WTC11 (cell line): ENCODE data around the gene ESCO1. TPM values are rescaled to one million over a fixed set of nuclear protein-coding genes. Genes with fewer than 3 reads are reported as not detected.

ENCODE experiments used
- ATAC-seq: fragments of 200-7000 bp; cut with Tn5 transposase; 2 replicates; pipeline ENCODE4 v1.10.0; 2021; ENCODE audit warnings: mild to moderate bottlenecking, moderate library complexity
- CTCF ChIA-PET: fragments of 300-600 bp; sonication (Branson Sonifier 250); formaldehyde crosslinking; loops from one replicate; lab custom pipeline; 2021; ENCODE audit warnings: antibody characterized with exemption; lab: Charles Lee
- POLR2A ChIA-PET: fragments of 350-600 bp; sonication (Branson Sonifier 250); formaldehyde crosslinking; loops from one replicate; lab custom pipeline; 2021; ENCODE audit warnings: antibody characterized with exemption; lab: Charles Lee
- DNase-seq: peaks from one replicate; pipeline ENCODE4 v3.0.0; 2021; ENCODE audit warnings: low spot score
- H3K27ac Mint-ChIP-seq: 2 replicates; pipeline ENCODE4 v1.8.0; 2021; ENCODE audit warnings: mixed read lengths
- H3K27me3 Mint-ChIP-seq: 2 replicates; pipeline ENCODE4 v1.8.0; 2021; ENCODE audit warnings: low read depth, mild to moderate bottlenecking, moderate library complexity, mixed read lengths
- H3K36me3 Mint-ChIP-seq: 2 replicates; pipeline ENCODE4 v1.8.0; 2021; ENCODE audit warnings: mixed read lengths
- H3K4me1 Mint-ChIP-seq: 2 replicates; pipeline ENCODE4 v1.8.0; 2022; ENCODE audit warnings: mixed read lengths
- H3K4me3 Mint-ChIP-seq: 2 replicates; pipeline ENCODE4 v1.8.0; 2021; ENCODE audit warnings: mild to moderate bottlenecking, moderate library complexity, mixed read lengths
- H3K9me3 Mint-ChIP-seq: 2 replicates; pipeline ENCODE4 v1.8.0; 2021; ENCODE audit warnings: mixed read lengths
- CBFB ChIP-seq: sonication (generic); formaldehyde crosslinking; IDR thresholded peaks from 2 replicates; pipeline ENCODE4 v1.8.1; 2022; ENCODE audit warnings: mild to moderate bottlenecking, low read depth, missing genetic modification reagents
- EMX1 ChIP-seq: fragments of 250-450 bp; sonication (Bioruptor Pico); IDR thresholded peaks from 2 replicates; pipeline ENCODE4 v1.8.0; 2021; ENCODE audit warnings: mild to moderate bottlenecking
- FOXJ3 ChIP-seq: sonication (generic); formaldehyde crosslinking; IDR thresholded peaks from 2 replicates; pipeline ENCODE4 v1.9.0; 2021; ENCODE audit warnings: missing genetic modification reagents, mild to moderate bottlenecking, borderline replicate concordance
- FOXK1 ChIP-seq: sonication (generic); formaldehyde crosslinking; IDR thresholded peaks from 2 replicates; pipeline ENCODE4 v1.8.0; 2022; ENCODE audit warnings: mild to moderate bottlenecking, moderate library complexity, missing genetic modification reagents
- GRHL2 ChIP-seq: fragments of 250-450 bp; sonication (Bioruptor Pico); IDR thresholded peaks from 2 replicates; pipeline ENCODE4 v1.8.0; 2022; ENCODE audit warnings: mild to moderate bottlenecking, moderate library complexity; ENCODE audit not compliant: insufficient replicate concordance, severe bottlenecking
- KAT7 ChIP-seq: sonication (generic); formaldehyde crosslinking; IDR thresholded peaks from 2 replicates; pipeline ENCODE4 v1.8.1; 2023; ENCODE audit warnings: missing genetic modification reagents, mild to moderate bottlenecking, borderline replicate concordance
- MXD4 ChIP-seq: fragments of 250-450 bp; sonication (Bioruptor Pico); IDR thresholded peaks from 2 replicates; pipeline ENCODE4 v1.8.0; 2021; ENCODE audit warnings: mild to moderate bottlenecking, moderate library complexity, borderline replicate concordance
- NR2C2 ChIP-seq: sonication (generic); formaldehyde crosslinking; IDR thresholded peaks from 2 replicates; pipeline ENCODE4 v1.8.0; 2022; ENCODE audit warnings: mild to moderate bottlenecking, missing genetic modification reagents
- SMAD3 ChIP-seq: sonication (generic); formaldehyde crosslinking; IDR thresholded peaks from 2 replicates; pipeline ENCODE4 v1.8.0; 2022; ENCODE audit warnings: missing genetic modification reagents, mild to moderate bottlenecking, borderline replicate concordance
- SP1 ChIP-seq: sonication (generic); formaldehyde crosslinking; conservative IDR thresholded peaks from 2 replicates; pipeline ENCODE4 v1.8.1; 2022; ENCODE audit warnings: missing genetic modification reagents
- ZNF232 ChIP-seq: sonication (generic); formaldehyde crosslinking; IDR thresholded peaks from 2 replicates; pipeline ENCODE4 v1.8.0; 2022; ENCODE audit warnings: mild to moderate bottlenecking, missing genetic modification reagents
- ZNF281 ChIP-seq: sonication (generic); formaldehyde crosslinking; IDR thresholded peaks from 2 replicates; pipeline ENCODE4 v1.8.0; 2023; ENCODE audit warnings: mild to moderate bottlenecking, missing genetic modification reagents
- ZNF317 ChIP-seq: sonication (generic); formaldehyde crosslinking; IDR thresholded peaks from 2 replicates; pipeline ENCODE4 v1.8.1; 2023; ENCODE audit warnings: low read depth, mild to moderate bottlenecking, moderate library complexity, missing genetic modification reagents, borderline replicate concordance
- ZNF425 ChIP-seq: fragments of 250-450 bp; sonication (Bioruptor Pico); conservative IDR thresholded peaks from 2 replicates; pipeline ENCODE4 v1.9.0; 2021; ENCODE audit warnings: mild to moderate bottlenecking
- ZNF671 ChIP-seq: fragments of 250-450 bp; sonication (Bioruptor Pico); IDR thresholded peaks from 2 replicates; pipeline ENCODE4 v1.8.0; 2021; ENCODE audit warnings: mild to moderate bottlenecking
- total RNA-seq: library from RNA; stranded (reverse); gene quantifications from 3 replicates; pipeline ENCODE4 v1.2.3, GENCODE V29; 2021
- TF ChIP-seq, protein P1 (sequence below): fragments of 250-450 bp; sonication (Bioruptor Pico); IDR thresholded peaks from 2 replicates; pipeline ENCODE4 v1.9.0; 2021; ENCODE audit warnings: moderate library complexity, mild to moderate bottlenecking, inconsistent platforms, borderline replicate concordance
- TF ChIP-seq, protein P2 (sequence below): fragments of 250-450 bp; sonication (Bioruptor Pico); IDR thresholded peaks from 2 replicates; pipeline ENCODE4 v1.9.0; 2021; ENCODE audit warnings: mild to moderate bottlenecking, borderline replicate concordance
- TF ChIP-seq, protein P3 (sequence below): sonication (generic); formaldehyde crosslinking; conservative IDR thresholded peaks from 2 replicates; pipeline ENCODE4 v1.8.1; 2023; ENCODE audit warnings: mild to moderate bottlenecking, low read depth, missing genetic modification reagents, moderate library complexity
- TF ChIP-seq, protein P4 (sequence below): sonication (generic); formaldehyde crosslinking; IDR thresholded peaks from 2 replicates; pipeline ENCODE4 v1.8.0; 2022; ENCODE audit warnings: mild to moderate bottlenecking, missing genetic modification reagents

ESCO1 gene
- total RNA-seq, 1 experiment from 2014 or later = 46.5 TPM

DNA sequence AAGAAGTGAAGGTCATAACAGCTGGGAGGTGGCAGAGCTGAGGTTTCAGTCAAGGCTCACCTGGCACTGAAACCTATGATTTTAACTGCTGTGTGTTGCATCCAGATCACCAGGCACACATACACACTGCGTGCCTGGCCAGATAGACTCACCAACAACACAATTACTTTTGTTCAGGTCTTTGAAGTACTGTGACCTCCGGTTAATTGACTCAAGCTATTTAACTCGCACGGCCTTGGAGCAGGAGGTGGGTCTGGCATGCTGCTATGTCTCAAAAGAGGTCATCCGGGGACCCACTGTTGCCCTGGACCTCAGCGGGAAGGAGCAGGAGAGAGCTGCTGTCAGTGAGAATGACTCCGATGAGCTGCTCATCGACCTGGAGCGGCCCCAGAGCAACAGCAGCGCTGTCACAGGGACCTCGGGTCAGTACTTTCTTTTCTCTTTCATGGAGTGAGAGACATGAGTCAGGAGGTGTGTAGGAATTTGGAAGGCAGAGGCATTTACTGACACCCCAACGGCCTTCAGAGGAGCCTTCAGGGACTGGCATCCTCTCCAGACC lies 104.1 kb downstream of the ESCO1 start:
- ATAC-seq = no peak
- TF ChIP-seq ZNF232 (CRISPR knock-in tag) = no peak
- TF ChIP-seq, protein P1, sequence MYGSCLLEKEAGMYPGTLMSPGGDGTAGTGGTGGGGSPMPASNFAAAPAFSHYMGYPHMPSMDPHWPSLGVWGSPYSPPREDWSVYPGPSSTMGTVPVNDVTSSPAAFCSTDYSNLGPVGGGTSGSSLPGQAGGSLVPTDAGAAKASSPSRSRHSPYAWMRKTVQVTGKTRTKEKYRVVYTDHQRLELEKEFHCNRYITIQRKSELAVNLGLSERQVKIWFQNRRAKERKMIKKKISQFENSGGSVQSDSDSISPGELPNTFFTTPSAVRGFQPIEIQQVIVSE = no peak
- TF ChIP-seq MXD4 (CRISPR knock-in tag) = no peak
- TF ChIP-seq EMX1 (CRISPR knock-in tag) = no peak
- TF ChIP-seq SMAD3 (CRISPR knock-in tag) = no peak
- TF ChIP-seq FOXJ3 (CRISPR knock-in tag) = no peak
- no peak for TF ChIP-seq ZNF671 (CRISPR knock-in tag)
- TF ChIP-seq, all 79 proteins: peak for 0
- Mint-ChIP-seq H3K9me3 (no peaks in the 10 kb centered on the region), H3K27ac (no peak overlapping the region), H3K27me3 (no peaks in the 10 kb centered on the region), H3K36me3 (no peaks in the 10 kb centered on the region), H3K4me3 (no peak overlapping the region), H3K4me1 (peaks cover 6% of the 10 kb centered on the region)
- CTCF ChIA-PET = interaction anchor here (0.6 to 1.6 kb wide), 4 partner anchors 37 to 301 kb away, joined by 3 to 5 read pairs (median 4); partner anchors contain the start of gene ESCO1
- DNase-seq = no peak
- POLR2A ChIA-PET = no interaction called here

- H3K4me3 Mint-ChIP-seq = no peak overlapping the region
- TF ChIP-seq FOXK1 (CRISPR knock-in tag) (no peak), ZNF281 (CRISPR knock-in tag) (no peak), GRHL2 (CRISPR knock-in tag) (no peak), ZNF317 (CRISPR knock-in tag) (no peak), ZNF425 (CRISPR knock-in tag) (no peak), SP1 (CRISPR knock-in tag) (no peak), NR2C2 (CRISPR knock-in tag) (no peak), KAT7 (CRISPR knock-in tag) (no peak), CBFB (CRISPR knock-in tag) (no peak)
- TF ChIP-seq, protein P2, sequence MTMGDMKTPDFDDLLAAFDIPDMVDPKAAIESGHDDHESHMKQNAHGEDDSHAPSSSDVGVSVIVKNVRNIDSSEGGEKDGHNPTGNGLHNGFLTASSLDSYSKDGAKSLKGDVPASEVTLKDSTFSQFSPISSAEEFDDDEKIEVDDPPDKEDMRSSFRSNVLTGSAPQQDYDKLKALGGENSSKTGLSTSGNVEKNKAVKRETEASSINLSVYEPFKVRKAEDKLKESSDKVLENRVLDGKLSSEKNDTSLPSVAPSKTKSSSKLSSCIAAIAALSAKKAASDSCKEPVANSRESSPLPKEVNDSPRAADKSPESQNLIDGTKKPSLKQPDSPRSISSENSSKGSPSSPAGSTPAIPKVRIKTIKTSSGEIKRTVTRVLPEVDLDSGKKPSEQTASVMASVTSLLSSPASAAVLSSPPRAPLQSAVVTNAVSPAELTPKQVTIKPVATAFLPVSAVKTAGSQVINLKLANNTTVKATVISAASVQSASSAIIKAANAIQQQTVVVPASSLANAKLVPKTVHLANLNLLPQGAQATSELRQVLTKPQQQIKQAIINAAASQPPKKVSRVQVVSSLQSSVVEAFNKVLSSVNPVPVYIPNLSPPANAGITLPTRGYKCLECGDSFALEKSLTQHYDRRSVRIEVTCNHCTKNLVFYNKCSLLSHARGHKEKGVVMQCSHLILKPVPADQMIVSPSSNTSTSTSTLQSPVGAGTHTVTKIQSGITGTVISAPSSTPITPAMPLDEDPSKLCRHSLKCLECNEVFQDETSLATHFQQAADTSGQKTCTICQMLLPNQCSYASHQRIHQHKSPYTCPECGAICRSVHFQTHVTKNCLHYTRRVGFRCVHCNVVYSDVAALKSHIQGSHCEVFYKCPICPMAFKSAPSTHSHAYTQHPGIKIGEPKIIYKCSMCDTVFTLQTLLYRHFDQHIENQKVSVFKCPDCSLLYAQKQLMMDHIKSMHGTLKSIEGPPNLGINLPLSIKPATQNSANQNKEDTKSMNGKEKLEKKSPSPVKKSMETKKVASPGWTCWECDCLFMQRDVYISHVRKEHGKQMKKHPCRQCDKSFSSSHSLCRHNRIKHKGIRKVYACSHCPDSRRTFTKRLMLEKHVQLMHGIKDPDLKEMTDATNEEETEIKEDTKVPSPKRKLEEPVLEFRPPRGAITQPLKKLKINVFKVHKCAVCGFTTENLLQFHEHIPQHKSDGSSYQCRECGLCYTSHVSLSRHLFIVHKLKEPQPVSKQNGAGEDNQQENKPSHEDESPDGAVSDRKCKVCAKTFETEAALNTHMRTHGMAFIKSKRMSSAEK (CRISPR knock-in tag) = no peak
- TF ChIP-seq, protein P1 = no peak
- TF ChIP-seq, protein P3, sequence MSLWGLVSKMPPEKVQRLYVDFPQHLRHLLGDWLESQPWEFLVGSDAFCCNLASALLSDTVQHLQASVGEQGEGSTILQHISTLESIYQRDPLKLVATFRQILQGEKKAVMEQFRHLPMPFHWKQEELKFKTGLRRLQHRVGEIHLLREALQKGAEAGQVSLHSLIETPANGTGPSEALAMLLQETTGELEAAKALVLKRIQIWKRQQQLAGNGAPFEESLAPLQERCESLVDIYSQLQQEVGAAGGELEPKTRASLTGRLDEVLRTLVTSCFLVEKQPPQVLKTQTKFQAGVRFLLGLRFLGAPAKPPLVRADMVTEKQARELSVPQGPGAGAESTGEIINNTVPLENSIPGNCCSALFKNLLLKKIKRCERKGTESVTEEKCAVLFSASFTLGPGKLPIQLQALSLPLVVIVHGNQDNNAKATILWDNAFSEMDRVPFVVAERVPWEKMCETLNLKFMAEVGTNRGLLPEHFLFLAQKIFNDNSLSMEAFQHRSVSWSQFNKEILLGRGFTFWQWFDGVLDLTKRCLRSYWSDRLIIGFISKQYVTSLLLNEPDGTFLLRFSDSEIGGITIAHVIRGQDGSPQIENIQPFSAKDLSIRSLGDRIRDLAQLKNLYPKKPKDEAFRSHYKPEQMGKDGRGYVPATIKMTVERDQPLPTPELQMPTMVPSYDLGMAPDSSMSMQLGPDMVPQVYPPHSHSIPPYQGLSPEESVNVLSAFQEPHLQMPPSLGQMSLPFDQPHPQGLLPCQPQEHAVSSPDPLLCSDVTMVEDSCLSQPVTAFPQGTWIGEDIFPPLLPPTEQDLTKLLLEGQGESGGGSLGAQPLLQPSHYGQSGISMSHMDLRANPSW (CRISPR knock-in tag) = no peak
- TF ChIP-seq, protein P4, sequence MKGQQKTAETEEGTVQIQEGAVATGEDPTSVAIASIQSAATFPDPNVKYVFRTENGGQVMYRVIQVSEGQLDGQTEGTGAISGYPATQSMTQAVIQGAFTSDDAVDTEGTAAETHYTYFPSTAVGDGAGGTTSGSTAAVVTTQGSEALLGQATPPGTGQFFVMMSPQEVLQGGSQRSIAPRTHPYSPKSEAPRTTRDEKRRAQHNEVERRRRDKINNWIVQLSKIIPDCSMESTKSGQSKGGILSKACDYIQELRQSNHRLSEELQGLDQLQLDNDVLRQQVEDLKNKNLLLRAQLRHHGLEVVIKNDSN (CRISPR knock-in tag) = no peak
Measured at GRCh38 chr18:21490748-21491147, 109.8 kb downstream of the ESCO1 start.

More at GRCh38 chr18:21490748-21491147, 109.8 kb downstream of the ESCO1 start:
- Mint-ChIP-seq H3K9me3 (no peaks in the 10 kb centered on the region), H3K27me3 (no peaks in the 10 kb centered on the region), H3K36me3 (no peaks in the 10 kb centered on the region), H3K27ac (no peak overlapping the region), H3K4me1 (peaks cover under 1% of the 10 kb centered on the region)
- POLR2A ChIA-PET = no interaction called here
- DNase-seq (no peak), ATAC-seq (no peak)
- CTCF ChIA-PET = no interaction called here
